ENCODE measurements around the gene PLXDC1. TPM values are rescaled to one million over a fixed set of nuclear protein-coding genes. Genes with fewer than 3 reads are reported as not detected.

PLXDC1 gene
- total and polyA plus RNA-seq, 2 experiments from 2014 or later, result 0.28 to 0.91 TPM

DNA sequence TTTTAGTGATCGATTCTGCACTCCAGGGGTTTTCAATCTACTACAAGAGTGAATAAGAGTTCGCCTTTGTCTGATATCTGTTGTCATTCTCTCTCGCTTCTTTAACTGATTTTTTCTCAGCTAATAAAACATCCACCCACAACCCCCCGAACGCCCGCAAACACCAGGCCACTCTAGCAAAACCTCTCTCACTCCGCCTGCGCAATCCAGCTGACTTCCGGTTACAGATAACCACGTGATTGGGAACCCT lies 48.3 kb upstream of the PLXDC1 start:
- H3K27me3 Mint-ChIP-seq (ENCODE audit: insufficient read depth, low read depth, poor library complexity), result peaks cover 26% of the 10 kb centered on the region

More for the DNA sequence above, 48.3 kb upstream of the PLXDC1 start:
- H3K4me3 ChIP-seq, result peak overlapping the region; percentile 99
- H3K27ac ChIP-seq (ENCODE audit: low read depth), result peak overlapping the region; percentile 89
- Mint-ChIP-seq H3K9me3 (no peaks in the 10 kb centered on the region; the same call in 2 of the 3 replicates), H3K36me3 (ENCODE audit: low read depth) (peaks cover 49% of the 10 kb centered on the region), H3K4me1 (peaks cover 46% of the 10 kb centered on the region), H3K27ac (peak overlapping the region; percentile 100), H3K4me3 (peak overlapping the region; percentile 88)
- no peak overlapping the region for H2AFZ ChIP-seq
- peaks cover 43% of the 10 kb centered on the region for H3K4me1 ChIP-seq (ENCODE audit: insufficient read depth)
- H3K27me3 ChIP-seq (ENCODE audit: insufficient read depth), result no peaks in the 10 kb centered on the region
- peaks cover 26% of the 10 kb centered on the region for H4K20me1 ChIP-seq (replicated peaks; ENCODE audit: insufficient read depth)
- H3K36me3 ChIP-seq (ENCODE audit: insufficient read depth), result peaks cover 40% of the 10 kb centered on the region
- H3F3A ChIP-seq (replicated peaks; ENCODE audit: low read depth), result peaks cover 51% of the 10 kb centered on the region
- DNase-seq (ENCODE audit: low spot score), result peak; percentile 98
- no peaks in the 10 kb centered on the region for H3K9me2 ChIP-seq (ENCODE audit: insufficient read depth)
- ATAC-seq, result peak; percentile 20
- H3K4me2 ChIP-seq, result peak overlapping the region; percentile 99
- TF ChIP-seq CREB1 (CRISPR knock-in tag; IDR thresholded peaks at IDR 0.05; ENCODE audit: low read depth) (no peak), EZH2 (IDR thresholded peaks at IDR 0.05; ENCODE audit: low read depth, unreplicated experiment) (no peak), REST (IDR thresholded peaks at IDR 0.05; ENCODE audit: unreplicated experiment) (no peak), JUNB (IDR thresholded peaks at IDR 0.05; ENCODE audit: unreplicated experiment) (no peak), POLR2AphosphoS5 (IDR thresholded peaks at IDR 0.05; ENCODE audit: low read depth) (no peak; the same call in none of the 2 replicates), ZNF331 (CRISPR knock-in tag; IDR thresholded peaks at IDR 0.05; ENCODE audit: low read depth) (no peak), ETS1 (IDR thresholded peaks at IDR 0.05) (no peak), ZNF114 (CRISPR knock-in tag; IDR thresholded peaks at IDR 0.05) (no peak), NANOG (IDR thresholded peaks at IDR 0.05; ENCODE audit: borderline replicate concordance) (no peak), STAT1 (IDR thresholded peaks at IDR 0.05; ENCODE audit: unreplicated experiment) (no peak), EZH2phosphoT487 (IDR thresholded peaks at IDR 0.05; ENCODE audit: unreplicated experiment) (no peak)
- TF ChIP-seq, protein P1, sequence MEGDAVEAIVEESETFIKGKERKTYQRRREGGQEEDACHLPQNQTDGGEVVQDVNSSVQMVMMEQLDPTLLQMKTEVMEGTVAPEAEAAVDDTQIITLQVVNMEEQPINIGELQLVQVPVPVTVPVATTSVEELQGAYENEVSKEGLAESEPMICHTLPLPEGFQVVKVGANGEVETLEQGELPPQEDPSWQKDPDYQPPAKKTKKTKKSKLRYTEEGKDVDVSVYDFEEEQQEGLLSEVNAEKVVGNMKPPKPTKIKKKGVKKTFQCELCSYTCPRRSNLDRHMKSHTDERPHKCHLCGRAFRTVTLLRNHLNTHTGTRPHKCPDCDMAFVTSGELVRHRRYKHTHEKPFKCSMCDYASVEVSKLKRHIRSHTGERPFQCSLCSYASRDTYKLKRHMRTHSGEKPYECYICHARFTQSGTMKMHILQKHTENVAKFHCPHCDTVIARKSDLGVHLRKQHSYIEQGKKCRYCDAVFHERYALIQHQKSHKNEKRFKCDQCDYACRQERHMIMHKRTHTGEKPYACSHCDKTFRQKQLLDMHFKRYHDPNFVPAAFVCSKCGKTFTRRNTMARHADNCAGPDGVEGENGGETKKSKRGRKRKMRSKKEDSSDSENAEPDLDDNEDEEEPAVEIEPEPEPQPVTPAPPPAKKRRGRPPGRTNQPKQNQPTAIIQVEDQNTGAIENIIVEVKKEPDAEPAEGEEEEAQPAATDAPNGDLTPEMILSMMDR (conservative IDR thresholded peaks at IDR 0.05; ENCODE audit: low read depth in 2 of 2), result no peak
- TF ChIP-seq, protein P2, sequence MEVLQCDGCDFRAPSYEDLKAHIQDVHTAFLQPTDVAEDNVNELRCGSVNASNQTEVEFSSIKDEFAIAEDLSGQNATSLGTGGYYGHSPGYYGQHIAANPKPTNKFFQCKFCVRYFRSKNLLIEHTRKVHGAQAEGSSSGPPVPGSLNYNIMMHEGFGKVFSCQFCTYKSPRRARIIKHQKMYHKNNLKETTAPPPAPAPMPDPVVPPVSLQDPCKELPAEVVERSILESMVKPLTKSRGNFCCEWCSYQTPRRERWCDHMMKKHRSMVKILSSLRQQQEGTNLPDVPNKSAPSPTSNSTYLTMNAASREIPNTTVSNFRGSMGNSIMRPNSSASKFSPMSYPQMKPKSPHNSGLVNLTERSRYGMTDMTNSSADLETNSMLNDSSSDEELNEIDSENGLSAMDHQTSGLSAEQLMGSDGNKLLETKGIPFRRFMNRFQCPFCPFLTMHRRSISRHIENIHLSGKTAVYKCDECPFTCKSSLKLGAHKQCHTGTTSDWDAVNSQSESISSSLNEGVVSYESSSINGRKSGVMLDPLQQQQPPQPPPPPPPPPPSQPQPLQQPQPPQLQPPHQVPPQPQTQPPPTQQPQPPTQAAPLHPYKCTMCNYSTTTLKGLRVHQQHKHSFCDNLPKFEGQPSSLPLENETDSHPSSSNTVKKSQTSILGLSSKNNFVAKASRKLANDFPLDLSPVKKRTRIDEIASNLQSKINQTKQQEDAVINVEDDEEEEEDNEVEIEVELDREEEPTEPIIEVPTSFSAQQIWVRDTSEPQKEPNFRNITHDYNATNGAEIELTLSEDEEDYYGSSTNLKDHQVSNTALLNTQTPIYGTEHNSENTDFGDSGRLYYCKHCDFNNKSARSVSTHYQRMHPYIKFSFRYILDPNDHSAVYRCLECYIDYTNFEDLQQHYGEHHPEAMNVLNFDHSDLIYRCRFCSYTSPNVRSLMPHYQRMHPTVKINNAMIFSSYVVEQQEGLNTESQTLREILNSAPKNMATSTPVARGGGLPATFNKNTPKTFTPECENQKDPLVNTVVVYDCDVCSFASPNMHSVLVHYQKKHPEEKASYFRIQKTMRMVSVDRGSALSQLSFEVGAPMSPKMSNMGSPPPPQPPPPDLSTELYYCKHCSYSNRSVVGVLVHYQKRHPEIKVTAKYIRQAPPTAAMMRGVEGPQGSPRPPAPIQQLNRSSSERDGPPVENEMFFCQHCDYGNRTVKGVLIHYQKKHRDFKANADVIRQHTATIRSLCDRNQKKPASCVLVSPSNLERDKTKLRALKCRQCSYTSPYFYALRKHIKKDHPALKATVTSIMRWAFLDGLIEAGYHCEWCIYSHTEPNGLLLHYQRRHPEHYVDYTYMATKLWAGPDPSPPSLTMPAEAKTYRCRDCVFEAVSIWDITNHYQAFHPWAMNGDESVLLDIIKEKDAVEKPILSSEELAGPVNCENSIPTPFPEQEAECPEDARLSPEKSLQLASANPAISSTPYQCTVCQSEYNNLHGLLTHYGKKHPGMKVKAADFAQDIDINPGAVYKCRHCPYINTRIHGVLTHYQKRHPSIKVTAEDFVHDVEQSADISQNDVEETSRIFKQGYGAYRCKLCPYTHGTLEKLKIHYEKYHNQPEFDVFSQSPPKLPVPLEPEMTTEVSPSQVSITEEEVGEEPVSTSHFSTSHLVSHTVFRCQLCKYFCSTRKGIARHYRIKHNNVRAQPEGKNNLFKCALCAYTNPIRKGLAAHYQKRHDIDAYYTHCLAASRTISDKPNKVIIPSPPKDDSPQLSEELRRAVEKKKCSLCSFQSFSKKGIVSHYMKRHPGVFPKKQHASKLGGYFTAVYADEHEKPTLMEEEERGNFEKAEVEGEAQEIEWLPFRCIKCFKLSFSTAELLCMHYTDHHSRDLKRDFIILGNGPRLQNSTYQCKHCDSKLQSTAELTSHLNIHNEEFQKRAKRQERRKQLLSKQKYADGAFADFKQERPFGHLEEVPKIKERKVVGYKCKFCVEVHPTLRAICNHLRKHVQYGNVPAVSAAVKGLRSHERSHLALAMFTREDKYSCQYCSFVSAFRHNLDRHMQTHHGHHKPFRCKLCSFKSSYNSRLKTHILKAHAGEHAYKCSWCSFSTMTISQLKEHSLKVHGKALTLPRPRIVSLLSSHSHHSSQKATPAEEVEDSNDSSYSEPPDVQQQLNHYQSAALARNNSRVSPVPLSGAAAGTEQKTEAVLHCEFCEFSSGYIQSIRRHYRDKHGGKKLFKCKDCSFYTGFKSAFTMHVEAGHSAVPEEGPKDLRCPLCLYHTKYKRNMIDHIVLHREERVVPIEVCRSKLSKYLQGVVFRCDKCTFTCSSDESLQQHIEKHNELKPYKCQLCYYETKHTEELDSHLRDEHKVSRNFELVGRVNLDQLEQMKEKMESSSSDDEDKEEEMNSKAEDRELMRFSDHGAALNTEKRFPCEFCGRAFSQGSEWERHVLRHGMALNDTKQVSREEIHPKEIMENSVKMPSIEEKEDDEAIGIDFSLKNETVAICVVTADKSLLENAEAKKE (CRISPR knock-in tag; IDR thresholded peaks at IDR 0.05), result no peak
- peaks cover 45% of the 10 kb centered on the region for H3K79me2 ChIP-seq (replicated peaks; ENCODE audit: insufficient read depth)
